Heart right ventricle (tissue), 16 donors: ENCODE measurements around the gene SMIM24. TPM values are rescaled to one million over a fixed set of nuclear protein-coding genes. Genes with fewer than 3 reads are reported as not detected.
"Not testable (repeated sequence)": the region's sequence is repeated elsewhere in the genome, so short reads cannot be mapped to it uniquely, and the experiment has no call there.

ENCODE experiments used
- ATAC-seq, 8 donors: fragments of 200-7000 bp; cut with Tn5 transposase; one replicate each; pipeline ENCODE4 v1.9.1; 2020; ENCODE audit warnings: mild to moderate bottlenecking in 8 of 8, moderate library complexity in 8 of 8, moderate number of reproducible peaks in 1 of 8
- DNase-seq, 2 donors: peaks; one replicate each; pipeline ENCODE4 v3.0.0-alpha.2; 2020
- H3K27ac ChIP-seq, 10 donors: fragments of 200-600 bp; sonication (generic) in 2 of 10; one replicate each; pipeline versions ENCODE4 v1.5.0 to v1.8.0; 2020 to 2022; ENCODE audit warnings: mild to moderate bottlenecking in 3 of 10
- H3K27me3 ChIP-seq, 7 donors: fragments of 200-600 bp; one replicate each; pipeline ENCODE4 v1.8.0; 2021 to 2022; ENCODE audit warnings: mild to moderate bottlenecking in 2 of 7
- H3K36me3 ChIP-seq, 9 donors: fragments of 200-600 bp; sonication (generic) in 1 of 9; one replicate each; pipeline versions ENCODE4 v1.5.0 to v1.8.0; 2020 to 2022; ENCODE audit warnings: mild to moderate bottlenecking in 2 of 9
- H3K4me1 ChIP-seq, 9 donors: fragments of 200-600 bp; sonication (generic) in 1 of 9; one replicate each; pipeline versions ENCODE4 v1.5.0 to v1.8.0; 2020 to 2022; ENCODE audit warnings: mild to moderate bottlenecking in 4 of 9
- H3K4me3 ChIP-seq, 10 donors: fragments of 200-600 bp; sonication (generic) in 2 of 10; one replicate each; pipeline versions ENCODE4 v1.5.0 to v1.8.0; 2020 to 2022; ENCODE audit warnings: mild to moderate bottlenecking in 7 of 10, moderate library complexity in 2 of 10
- H3K9me3 ChIP-seq, 11 donors: fragments of 200-600 bp in 10 of 11; sonication (generic) in 2 of 11; one replicate each; pipeline versions ENCODE4 v1.5.0 to v1.8.0; 2013 to 2022; ENCODE audit warnings: mild to moderate bottlenecking in 2 of 11, control low read depth in 1 of 11, moderate library complexity in 1 of 11
- CTCF ChIP-seq, 9 donors: fragments of 200-600 bp; sonication (generic) in 2 of 9; IDR thresholded peaks; one replicate each; pipeline versions ENCODE4 v1.5.0 to v1.8.0; 2021 to 2022; ENCODE audit warnings: antibody characterized with exemption in 9 of 9, mild to moderate bottlenecking in 5 of 9, moderate library complexity in 1 of 9
- WGBS, 2 donors: extraction: QIAGEN DNeasy Blood & Tissue Kit; methylation state at CpG; one replicate each; pipeline ENCODE4 v1.1.7; 2013; ENCODE audit warnings: inconsistent platforms in 1 of 2; 5-methylcytosine and 5-hydroxymethylcytosine counted together
- intact Hi-C, 10 donors: fragments of 100-400 bp; cut with DNase I; formaldehyde crosslinking; loops; one replicate each; pipeline versions ENCODE4 v1.11.1 to v1.14.2; 2022
- polyA plus RNA-seq, 2 donors: library from polyadenylated mRNA; stranded (reverse); fragments of 200-250 nt; gene quantifications; one replicate each; pipeline ENCODE4 v1.2.3, GENCODE V29; 2013
- total RNA-seq, 10 donors: library from RNA; stranded (reverse); fragmentation: NEBNext Ultra II Directional in 3 of 10; extraction: Animal tissue kit (Norgen Biotek cat#: 25700) in 3 of 10; gene quantifications; one replicate each; pipeline versions ENCODE4 v1.2.1 to v1.2.4, GENCODE V29; 2021 to 2023
- donor health status: Arrhythmogenic right ventricular cardiomyopathy.
- donor health status: ischemic (EF 13 %, LVEDD 7.1; RV severe dilation, severe dysfunction).
- donor health status: healthy with polysubstance abuse.
- donor health status: DM: no; HTN: yes; CAD: no.
- donor health status: DM: no; HTN: no; CAD: no.
- donor health status: ischemic (EF 25% LVEDD 6.9; RV normal size, moderate dysfunction).
- donor health status: ischemic (EF 25% LVEDD 5.7; RV mildly dilated, moderate dysfunction).
- donor health status: healthy.
- donor health status: DM: yes; HTN: yes; CAD: no.
- donor health status: Ischemic cardiomyopathy.
- donor health status: ischemic (EF 35%, LVEDD 5.7; RV mildly dilated, moderate dysfunction).
- donor health status: nonischemic (EF 11% LVEDD 7.7; RV severe dilation, severe dysfunction).
- donor health status: DM: yes; HTN: yes; CAD: no.
- donor health status: PGD.
- donor health status: ischemic (EF 29% LVEDD 5.4; RV normal size, mild dysfunction).
- donor health status: nonischemic (EF 23%, LVEDD 6.1; RV moderate dilation, normal function).

Gene SMIM24
- total and polyA plus RNA-seq, 12 donors: not detected

GRCh38 chr19:3454656-3455392 is 25.5 kb downstream of the SMIM24 start:
- TF ChIP-seq CTCF (IDR thresholded peaks at IDR 0.05): no peak
- intact Hi-C loops: no loop called here
- WGBS, 2 donors: 96% methylated on average over 15 of the region's 15 CpGs
- no peak for ATAC-seq
- H3K9me3 ChIP-seq: no peaks in the 10 kb centered on the region
- H3K27ac ChIP-seq: no peak overlapping the region
- no peak overlapping the region for H3K4me3 ChIP-seq
- no peak for DNase-seq
- H3K27me3 ChIP-seq: no peaks in the 10 kb centered on the region
- peaks cover 4 to 84% (median 48%) of the 10 kb centered on the region in 9 donors for H3K36me3 ChIP-seq
- H3K4me1 ChIP-seq: peaks cover 30 to 49% (median 43%) of the 10 kb centered on the region in 9 donors

GRCh38 chr19:3453840-3454239 is 26.5 kb downstream of the SMIM24 start:
- DNase-seq: no peak
- no peak overlapping the region for H3K4me3 ChIP-seq
- no peaks in the 10 kb centered on the region for H3K9me3 ChIP-seq
- no peak for TF ChIP-seq CTCF (IDR thresholded peaks at IDR 0.05)
- H3K27me3 ChIP-seq: no peaks in the 10 kb centered on the region
- no peak for ATAC-seq
- intact Hi-C loops: no loop called here
- WGBS, 2 donors: 90 to 91% methylated on average over 25 of the region's 25 CpGs
- peak overlapping the region in 5 of 10 donors; percentile 22 to 47 (median 31) for H3K27ac ChIP-seq
- H3K36me3 ChIP-seq: peaks cover 4 to 92% (median 54%) of the 10 kb centered on the region in 9 donors
- H3K4me1 ChIP-seq: peaks cover 21 to 39% (median 33%) of the 10 kb centered on the region in 9 donors

GRCh38 chr19:3452942-3453214 is 27.4 kb downstream of the SMIM24 start:
- ATAC-seq, H3K27me3 ChIP-seq, intact Hi-C loops, H3K9me3 ChIP-seq, DNase-seq, H3K4me3 ChIP-seq: not testable (repeated sequence)
- H3K4me1 ChIP-seq: peaks cover 12 to 29% (median 24%) of the 10 kb centered on the region in 9 donors
- 96% methylated on average over 10 of the region's 10 CpGs for WGBS, 2 donors
- peak overlapping the region in 3 of 10 donors; percentile 80 to 87 (median 82) for H3K27ac ChIP-seq
- H3K36me3 ChIP-seq: peaks cover 4 to 97% (median 58%) of the 10 kb centered on the region in 9 donors

- H3K36me3 ChIP-seq: peaks cover 4 to 97% (median 58%) of the 10 kb centered on the region in 9 donors
These were observed 28.0 kb downstream of the SMIM24 start for GRCh38 chr19:3452171-3452941.

More at GRCh38 chr19:3452171-3452941, 28.0 kb downstream of the SMIM24 start:
- TF ChIP-seq CTCF (IDR thresholded peaks at IDR 0.05): no peak
- no peaks in the 10 kb centered on the region for H3K9me3 ChIP-seq
- peak overlapping the region in 6 of 10 donors; percentile 80 to 87 (median 84) for H3K27ac ChIP-seq
- no peak for ATAC-seq
- intact Hi-C loops: no loop called here
- no peak overlapping the region for H3K4me3 ChIP-seq
- no peak for DNase-seq
- no peaks in the 10 kb centered on the region for H3K27me3 ChIP-seq
- 92 to 93% methylated on average over 38 of the region's 38 CpGs for WGBS, 2 donors
- H3K4me1 ChIP-seq: peaks cover 7 to 24% (median 19%) of the 10 kb centered on the region in 9 donors
